Neural crest cell (in vitro differentiated cells): ENCODE measurements around the gene RBMS3. TPM values are rescaled to one million over a fixed set of nuclear protein-coding genes. Genes with fewer than 3 reads are reported as not detected.

Source experiments
- DNase-seq: peaks from one replicate; pipeline ENCODE4 v3.0.0; 2021; ENCODE audit warnings: low read depth, mixed read lengths, low spot score
- H3K27ac Mint-ChIP-seq: one replicate; pipeline ENCODE4 v1.8.0; 2021; ENCODE audit warnings: mild to moderate bottlenecking, mixed read lengths; ENCODE audit not compliant: unreplicated experiment
- H3K27me3 Mint-ChIP-seq: 2 replicates; pipeline ENCODE4 v1.8.0; 2021; ENCODE audit warnings: low read depth, mild to moderate bottlenecking, mixed read lengths
- H3K36me3 Mint-ChIP-seq: 2 replicates; pipeline ENCODE4 v1.8.0; 2021; ENCODE audit warnings: low read depth, mild to moderate bottlenecking, mixed read lengths
- H3K4me1 Mint-ChIP-seq: 2 replicates; pipeline ENCODE4 v1.8.0; 2021; ENCODE audit warnings: mixed read lengths
- H3K4me3 Mint-ChIP-seq: one replicate; pipeline ENCODE4 v1.8.0; 2021; ENCODE audit warnings: mild to moderate bottlenecking, mixed read lengths
- H3K9me3 Mint-ChIP-seq: 2 replicates; pipeline ENCODE4 v1.8.0; 2021; ENCODE audit warnings: mixed read lengths
- CTCF ChIP-seq: fragments of 200-600 bp; sonication (generic); conservative IDR thresholded peaks from 2 replicates; pipeline ENCODE4 v1.5.0; 2021; ENCODE audit warnings: antibody characterized with exemption, mild to moderate bottlenecking
- total RNA-seq: library from RNA; stranded (reverse); gene quantifications from 2 replicates; pipeline ENCODE4 v1.2.1, GENCODE V29; 2021

Gene RBMS3
- total RNA-seq, 1 donor from 2014 or later: 35.4 TPM

- no peak for TF ChIP-seq CTCF
- Mint-ChIP-seq H3K9me3 (no peaks in the 10 kb centered on the region), H3K36me3 (no peaks in the 10 kb centered on the region), H3K4me3 (no peak overlapping the region), H3K27me3 (no peaks in the 10 kb centered on the region), H3K27ac (no peak overlapping the region), H3K4me1 (peaks cover 32% of the 10 kb centered on the region)
- DNase-seq: no peak
Measured at GRCh38 chr3:29406291-29406832, 125.5 kb downstream of the RBMS3 start.

- H3K36me3 Mint-ChIP-seq: no peaks in the 10 kb centered on the region
- TF ChIP-seq CTCF: no peak
- H3K27ac Mint-ChIP-seq: no peak overlapping the region
Measured at GRCh38 chr3:29408676-29409075, 127.8 kb downstream of the RBMS3 start.

GRCh38 chr3:29409409-29409808, 128.5 kb downstream of the RBMS3 start:
- Mint-ChIP-seq H3K4me3 (no peak overlapping the region), H3K27ac (no peak overlapping the region), H3K4me1 (peaks cover 31% of the 10 kb centered on the region), H3K27me3 (no peaks in the 10 kb centered on the region), H3K9me3 (no peaks in the 10 kb centered on the region), H3K36me3 (no peaks in the 10 kb centered on the region)
- no peak for TF ChIP-seq CTCF
- no peak for DNase-seq

More at GRCh38 chr3:29408676-29409075, 127.8 kb downstream of the RBMS3 start:
- Mint-ChIP-seq H3K4me1 (peaks cover 32% of the 10 kb centered on the region), H3K9me3 (no peaks in the 10 kb centered on the region), H3K27me3 (no peaks in the 10 kb centered on the region), H3K4me3 (no peak overlapping the region)
- no peak for DNase-seq

GRCh38 chr3:29410220-29410619, 129.3 kb downstream of the RBMS3 start:
- no peaks in the 10 kb centered on the region for H3K36me3 Mint-ChIP-seq
- no peaks in the 10 kb centered on the region for H3K9me3 Mint-ChIP-seq
- no peak for TF ChIP-seq CTCF
- H3K4me1 Mint-ChIP-seq: peaks cover 27% of the 10 kb centered on the region
- no peak for DNase-seq
- H3K27ac Mint-ChIP-seq: no peak overlapping the region
- no peak overlapping the region for H3K4me3 Mint-ChIP-seq
- H3K27me3 Mint-ChIP-seq: no peaks in the 10 kb centered on the region

- no peak for DNase-seq
- H3K27ac Mint-ChIP-seq: no peak overlapping the region
- no peaks in the 10 kb centered on the region for H3K9me3 Mint-ChIP-seq
- H3K27me3 Mint-ChIP-seq: no peaks in the 10 kb centered on the region
- H3K36me3 Mint-ChIP-seq: no peaks in the 10 kb centered on the region
- H3K4me3 Mint-ChIP-seq: no peak overlapping the region
- H3K4me1 Mint-ChIP-seq: peaks cover 21% of the 10 kb centered on the region
- TF ChIP-seq CTCF: no peak
Measured at GRCh38 chr3:29410660-29411405, 130.0 kb downstream of the RBMS3 start.
